Astrocyte (in vitro differentiated cells and primary cell): Measurements from ENCODE around the gene BORCS6. TPM values are rescaled to one million over a fixed set of nuclear protein-coding genes. Genes with fewer than 3 reads are reported as not detected.

Source experiments
- DNase-seq: peaks from one replicate; pipeline ENCODE4 v3.0.0-alpha.2; 2010; ENCODE audit warnings: low read depth
- FAIRE-seq: peaks from 2 replicates; lab custom pipeline; 2011; peaks lifted over from hg19 to GRCh38; lab: Jason Lieb, UNC
- H2AFZ ChIP-seq: 2 replicates; pipeline ENCODE4 v1.6.0; 2012; ENCODE audit warnings: low read depth, low read length, inconsistent platforms
- H3K27ac ChIP-seq: 2 replicates; pipeline ENCODE4 v1.5.1; 2011; ENCODE audit warnings: low read depth, low read length, inconsistent platforms
- H3K27me3 ChIP-seq: 2 replicates; pipeline ENCODE4 v1.6.0; 2011; ENCODE audit warnings: low read length, inconsistent platforms; ENCODE audit not compliant: insufficient read depth
- H3K36me3 ChIP-seq: 2 replicates; pipeline ENCODE4 v1.5.1; 2011; ENCODE audit warnings: low read length, inconsistent platforms; ENCODE audit not compliant: insufficient read depth
- H3K4me1 ChIP-seq: 2 replicates; pipeline ENCODE4 v1.5.1; 2011; ENCODE audit warnings: low read length, inconsistent platforms; ENCODE audit not compliant: insufficient read depth
- H3K4me2 ChIP-seq: 2 replicates; pipeline ENCODE4 v1.6.0; 2012; ENCODE audit warnings: low read length, inconsistent platforms
- H3K4me3 ChIP-seq: 2 replicates; pipeline ENCODE4 v1.5.1; 2011; ENCODE audit warnings: low read depth, mild to moderate bottlenecking, low read length, inconsistent platforms; ENCODE audit not compliant: insufficient read depth
- H3K79me2 ChIP-seq: 2 replicates; pipeline ENCODE4 v1.6.0; 2012; ENCODE audit warnings: mild to moderate bottlenecking, low read length, inconsistent platforms; ENCODE audit not compliant: insufficient read depth
- H3K9ac ChIP-seq: 2 replicates; pipeline ENCODE4 v1.6.0; 2012; ENCODE audit warnings: mild to moderate bottlenecking, low read length, inconsistent platforms
- H3K9me3 ChIP-seq: 2 replicates; pipeline ENCODE4 v1.5.1; 2012; ENCODE audit warnings: low read depth, mild to moderate bottlenecking, low read length, inconsistent platforms; ENCODE audit not compliant: insufficient read depth
- H4K20me1 ChIP-seq: 2 replicates; pipeline ENCODE4 v1.6.0; 2012; ENCODE audit warnings: low read length, inconsistent platforms; ENCODE audit not compliant: insufficient read depth
- H3K27ac Mint-ChIP-seq: one replicate; pipeline ENCODE4 v1.8.0; 2021; ENCODE audit warnings: mild to moderate bottlenecking, mixed read lengths; ENCODE audit not compliant: unreplicated experiment
- H3K27me3 Mint-ChIP-seq: one replicate; pipeline ENCODE4 v1.8.0; 2021; ENCODE audit warnings: low read depth, mixed read lengths; ENCODE audit not compliant: unreplicated experiment
- H3K36me3 Mint-ChIP-seq: one replicate; pipeline ENCODE4 v1.8.0; 2021; ENCODE audit warnings: low read depth, mixed read lengths; ENCODE audit not compliant: unreplicated experiment
- H3K4me1 Mint-ChIP-seq: one replicate; pipeline ENCODE4 v1.8.0; 2021; ENCODE audit warnings: low read depth, mixed read lengths; ENCODE audit not compliant: unreplicated experiment
- H3K4me3 Mint-ChIP-seq: one replicate; pipeline ENCODE4 v1.8.0; 2021; ENCODE audit warnings: mild to moderate bottlenecking, moderate library complexity, mixed read lengths; ENCODE audit not compliant: unreplicated experiment
- H3K9me3 Mint-ChIP-seq: one replicate; pipeline ENCODE4 v1.8.0; 2021; ENCODE audit warnings: mild to moderate bottlenecking, mixed read lengths; ENCODE audit not compliant: unreplicated experiment
- CTCF ChIP-seq: IDR thresholded peaks from 2 replicates; pipeline ENCODE4 v1.5.1; 2011; ENCODE audit warnings: low read depth, mild to moderate bottlenecking, inconsistent platforms, low read length, moderate library complexity; ENCODE audit not compliant: insufficient read depth
- EZH2 ChIP-seq: IDR thresholded peaks from 2 replicates; pipeline ENCODE4 v1.6.1; 2012; ENCODE audit warnings: mild to moderate bottlenecking, low read length, inconsistent platforms; ENCODE audit not compliant: insufficient read depth
- total RNA-seq: library from RNA; stranded (reverse); gene quantifications from 2 replicates; pipeline ENCODE4 v1.2.1, GENCODE V29; 2021

The BORCS6 gene
- total RNA-seq, 1 donor from 2014 or later, result 6.6 TPM

GRCh38 chr17:8225813-8226535 lies 36.0 kb upstream of the BORCS6 start:
- peak overlapping the region; percentile 96 for H3K27ac Mint-ChIP-seq
- H3K4me3 ChIP-seq, result peak overlapping the region; percentile 54
- peaks cover 3% of the 10 kb centered on the region for H3K36me3 Mint-ChIP-seq
- H3K9me3 ChIP-seq, result no peaks in the 10 kb centered on the region
- peaks cover 4% of the 10 kb centered on the region for H3K4me1 Mint-ChIP-seq
- no peak for FAIRE-seq
- H3K79me2 ChIP-seq, result no peaks in the 10 kb centered on the region
- no peaks in the 10 kb centered on the region for H3K27me3 Mint-ChIP-seq
- TF ChIP-seq EZH2 (no peak), CTCF (no peak)
- H4K20me1 ChIP-seq, result peaks cover 12% of the 10 kb centered on the region
- H3K9me3 Mint-ChIP-seq, result no peaks in the 10 kb centered on the region
- peaks cover 9% of the 10 kb centered on the region for H3K4me1 ChIP-seq
- H3K27ac ChIP-seq, result peak overlapping the region; percentile 70
- H3K27me3 ChIP-seq, result no peaks in the 10 kb centered on the region
- DNase-seq, result peak; percentile 71
- no peak overlapping the region for H2AFZ ChIP-seq
- peak overlapping the region; percentile 63 for H3K9ac ChIP-seq
- peak overlapping the region; percentile 83 for H3K4me2 ChIP-seq
- peaks cover 7% of the 10 kb centered on the region for H3K36me3 ChIP-seq
- H3K4me3 Mint-ChIP-seq, result peak overlapping the region; percentile 80

GRCh38 chr17:8224891-8225812 lies 35.2 kb upstream of the BORCS6 start:
- Histone ChIP-seq H3K36me3 (peaks cover 5% of the 10 kb centered on the region), H3K9ac (no peak overlapping the region), H4K20me1 (peaks cover 12% of the 10 kb centered on the region), H3K79me2 (no peaks in the 10 kb centered on the region), H3K4me1 (peaks cover 9% of the 10 kb centered on the region), H3K4me2 (no peak overlapping the region), H2AFZ (no peak overlapping the region), H3K9me3 (no peaks in the 10 kb centered on the region), H3K27me3 (no peaks in the 10 kb centered on the region), H3K4me3 (no peak overlapping the region), H3K27ac (no peak overlapping the region)
- TF ChIP-seq CTCF (no peak), EZH2 (no peak)
- peaks cover 4% of the 10 kb centered on the region for H3K4me1 Mint-ChIP-seq
- FAIRE-seq (no peak), DNase-seq (no peak)
- peaks cover 3% of the 10 kb centered on the region for H3K36me3 Mint-ChIP-seq
- H3K9me3 Mint-ChIP-seq, result no peaks in the 10 kb centered on the region
- H3K27me3 Mint-ChIP-seq, result no peaks in the 10 kb centered on the region
- peak overlapping the region; percentile 22 for H3K27ac Mint-ChIP-seq
- H3K4me3 Mint-ChIP-seq, result peak overlapping the region; percentile 65
